GM21576 (cell line): Measurements from ENCODE around the gene CCDC188.

Experiments used
- ATAC-seq: cut with Tn5 transposase; IDR thresholded peaks from one replicate; pipeline ENCODE4 v1.9.1; 2021; ENCODE audit warnings: mild to moderate bottlenecking, moderate library complexity; ENCODE audit not compliant: unreplicated experiment

Gene CCDC188

DNA sequence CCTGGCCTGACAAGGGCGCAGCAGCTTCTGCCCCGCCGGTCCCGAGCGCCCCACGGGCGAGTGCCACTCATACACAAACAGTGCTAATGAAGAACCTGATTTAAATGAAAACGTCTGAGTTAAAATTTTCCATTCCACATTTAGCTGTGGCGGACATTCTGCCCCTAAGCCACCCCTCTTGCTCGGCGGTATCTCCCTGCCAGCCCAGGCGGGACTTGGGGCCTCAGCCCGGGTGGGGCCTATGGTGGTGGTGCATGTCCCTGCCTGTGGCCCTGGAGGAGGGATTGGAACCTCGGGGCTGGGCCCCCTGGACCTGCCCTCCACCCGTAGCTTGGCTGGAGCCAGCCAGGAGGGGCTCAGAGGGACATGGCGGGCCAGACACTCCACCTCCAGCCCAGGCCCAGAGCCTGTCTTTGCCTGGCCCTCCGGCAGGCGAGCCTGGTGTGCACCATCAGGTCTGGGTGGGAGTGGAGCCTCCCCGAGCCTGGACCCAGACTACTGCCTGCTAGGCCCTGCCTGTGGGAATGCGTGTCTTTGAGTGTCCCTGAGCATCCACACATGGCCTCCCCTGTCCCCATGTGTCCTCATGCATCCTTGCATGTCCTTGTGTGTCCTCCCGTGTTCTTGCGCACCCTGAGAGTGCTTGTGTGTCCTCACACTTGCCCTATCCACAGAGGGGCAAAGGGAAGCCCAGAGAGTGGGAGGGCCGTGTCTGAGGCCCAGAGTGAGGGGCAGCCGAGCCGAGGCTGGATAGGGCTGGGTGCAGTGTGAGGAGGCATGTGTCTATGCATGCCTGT is 14.9 kb downstream of the CCDC188 start:
- ATAC-seq: no peak

- ATAC-seq: no peak
Observed at GRCh38 chr22:20135265-20135664, 15.6 kb downstream of the CCDC188 start.

DNA sequence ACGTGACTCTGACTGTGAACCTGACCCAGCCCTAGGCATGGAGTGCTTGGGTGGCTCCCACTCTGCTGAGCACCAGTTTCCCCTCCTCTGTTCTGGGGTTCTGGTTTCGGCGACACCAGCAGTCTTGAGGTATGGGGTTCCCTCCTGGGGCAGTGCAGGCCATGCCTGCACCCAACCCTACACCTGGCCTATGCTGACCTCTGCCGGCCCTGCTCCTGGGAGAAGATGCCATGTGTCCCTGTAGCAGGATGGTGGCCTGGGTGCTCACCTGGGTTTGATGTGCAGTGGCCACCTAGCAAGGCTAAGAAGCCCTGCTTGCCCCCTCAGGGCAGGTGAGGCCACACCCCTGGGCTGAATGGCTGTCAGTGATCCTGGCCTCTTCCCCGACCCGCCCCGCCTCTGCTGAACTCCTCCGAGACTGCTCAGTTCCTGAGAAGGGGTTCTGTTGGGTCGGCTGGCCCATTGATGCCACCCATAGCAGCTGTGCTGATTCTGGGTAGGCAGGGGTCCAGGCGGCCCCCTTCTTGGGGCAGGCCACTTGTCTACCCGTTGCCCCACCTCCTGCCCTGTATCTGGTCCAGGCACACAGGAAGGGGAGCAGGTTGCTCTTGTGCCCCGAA is 16.8 kb downstream of the CCDC188 start:
- ATAC-seq: no peak

DNA sequence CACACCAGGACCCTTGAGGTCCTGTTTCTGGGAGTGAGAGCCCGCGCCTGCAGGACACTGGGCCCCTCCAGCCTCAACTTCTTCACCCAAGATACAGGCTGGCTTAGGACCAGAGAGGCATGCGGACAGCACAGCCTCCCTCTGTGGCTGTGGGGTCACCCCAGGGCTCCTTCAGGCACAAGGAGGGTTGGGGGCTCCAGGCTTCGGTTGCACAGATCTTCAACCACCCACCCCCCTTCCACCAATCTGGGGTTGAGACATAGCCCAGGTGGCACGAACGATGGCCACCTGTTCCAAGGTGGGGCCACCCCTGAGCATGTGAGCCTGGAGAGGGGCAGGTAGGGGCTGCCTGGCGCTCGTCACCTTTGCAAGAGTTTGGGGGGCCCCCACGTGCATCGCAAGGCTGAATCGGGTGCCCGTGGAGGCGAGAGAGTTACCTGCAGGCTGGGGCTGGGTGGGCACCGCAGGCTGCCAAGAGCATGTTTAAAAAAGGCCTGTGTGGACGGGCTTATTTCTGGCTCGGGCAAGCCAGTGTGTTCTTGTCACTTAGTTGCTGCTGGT is 18.1 kb downstream of the CCDC188 start:
- ATAC-seq: no peak

GRCh38 chr22:20131859-20132685 is 18.8 kb downstream of the CCDC188 start:
- ATAC-seq: no peak

DNA sequence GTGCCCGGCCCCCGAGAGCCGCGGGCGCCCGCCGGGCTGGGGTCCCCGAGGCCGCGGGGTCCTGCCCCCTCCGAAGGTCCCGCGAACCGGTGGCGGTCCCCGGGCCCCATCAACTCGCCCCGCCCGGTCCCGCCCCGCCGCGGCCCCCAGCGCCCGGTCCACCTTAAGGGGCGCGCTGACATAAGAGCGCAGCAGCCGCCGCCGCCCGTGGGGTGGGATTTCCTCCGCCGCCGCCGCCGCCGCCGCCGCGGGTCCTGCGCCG is 19.3 kb downstream of the CCDC188 start, which contains the start of gene ZDHHC8:
Gene ZDHHC8 (plus strand): TSS at position 208 of the 262 bp plus-strand sequence. CDS start 144 bp downstream, outside the sequence.
- peak; percentile 30 for ATAC-seq

DNA sequence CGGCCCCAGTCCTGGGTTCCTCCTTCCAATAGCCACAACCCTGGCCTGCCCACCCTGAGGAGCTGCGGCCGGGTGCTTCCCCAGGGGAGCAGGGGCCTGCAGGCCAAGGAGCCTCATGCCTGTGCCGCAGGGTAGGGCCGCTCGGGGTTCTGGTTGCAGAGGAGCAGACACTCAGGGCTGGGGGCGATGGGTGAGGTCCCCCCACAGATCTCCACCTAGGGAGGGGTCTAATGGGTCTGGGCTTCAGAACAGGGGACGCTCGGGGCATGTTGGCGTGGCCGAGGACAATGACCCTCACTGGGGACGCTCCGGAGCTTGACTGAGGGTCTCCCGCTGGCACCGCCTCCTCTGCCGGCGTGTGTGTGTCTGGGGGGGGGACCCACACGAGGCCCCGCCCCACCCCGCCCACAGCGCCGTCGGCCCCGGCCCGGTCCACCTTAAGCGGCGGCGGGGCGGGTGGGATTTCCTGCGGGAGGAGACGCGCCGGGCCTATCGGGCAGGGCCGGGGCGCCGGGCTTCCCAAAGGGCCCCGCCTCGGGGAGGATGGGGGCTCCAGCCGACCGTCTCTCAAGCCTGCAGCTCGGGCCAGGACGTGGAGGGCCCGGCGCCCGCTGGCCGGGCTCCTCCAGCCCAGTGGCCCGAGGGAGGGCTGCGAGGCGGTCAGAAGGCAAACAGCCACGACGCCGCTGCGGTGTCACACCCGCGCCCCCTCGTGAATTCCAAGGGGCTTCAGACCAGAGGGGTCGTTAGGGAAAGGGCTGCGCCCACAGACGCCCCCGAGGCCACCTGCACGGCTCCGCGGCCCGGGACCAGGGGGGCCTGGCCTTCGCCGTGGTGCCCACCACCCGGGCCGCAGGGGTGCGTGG is 19.9 kb downstream of the CCDC188 start:
- peak; percentile 47 for ATAC-seq

DNA sequence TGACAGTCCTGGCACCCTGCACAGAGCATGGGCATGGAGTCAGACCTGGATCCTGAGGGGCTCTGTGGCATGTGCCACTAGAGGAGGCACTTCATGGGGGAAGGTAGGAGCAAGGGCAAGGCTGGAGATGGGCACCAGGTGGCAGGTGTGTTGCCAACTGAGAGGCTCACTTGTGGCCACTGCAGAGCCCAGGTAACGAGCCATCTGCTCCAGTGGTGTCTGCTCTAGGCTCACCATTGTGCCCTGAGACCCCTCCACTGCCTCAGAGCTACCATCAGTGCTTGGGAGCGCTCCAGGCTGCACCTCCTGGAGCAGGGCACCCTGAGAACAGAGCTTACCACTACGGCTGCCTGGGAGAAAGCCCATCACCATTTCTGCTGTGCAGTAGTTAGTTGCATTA is 20.5 kb downstream of the CCDC188 start:
- no peak for ATAC-seq

DNA sequence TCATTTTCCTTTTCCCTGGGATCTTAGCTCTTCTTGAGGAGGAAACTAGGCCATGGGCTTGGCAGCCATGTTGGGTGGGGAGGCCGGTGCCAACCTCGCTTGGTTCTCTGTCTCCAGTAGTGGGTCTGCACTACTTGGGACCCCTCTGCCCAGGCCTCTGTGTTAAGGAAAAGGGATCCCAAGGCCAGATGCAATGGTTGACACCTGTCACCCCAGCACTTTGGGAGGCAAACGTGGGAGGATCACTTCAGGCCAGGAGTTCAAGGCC is 21.2 kb downstream of the CCDC188 start:
- ATAC-seq: no peak

DNA sequence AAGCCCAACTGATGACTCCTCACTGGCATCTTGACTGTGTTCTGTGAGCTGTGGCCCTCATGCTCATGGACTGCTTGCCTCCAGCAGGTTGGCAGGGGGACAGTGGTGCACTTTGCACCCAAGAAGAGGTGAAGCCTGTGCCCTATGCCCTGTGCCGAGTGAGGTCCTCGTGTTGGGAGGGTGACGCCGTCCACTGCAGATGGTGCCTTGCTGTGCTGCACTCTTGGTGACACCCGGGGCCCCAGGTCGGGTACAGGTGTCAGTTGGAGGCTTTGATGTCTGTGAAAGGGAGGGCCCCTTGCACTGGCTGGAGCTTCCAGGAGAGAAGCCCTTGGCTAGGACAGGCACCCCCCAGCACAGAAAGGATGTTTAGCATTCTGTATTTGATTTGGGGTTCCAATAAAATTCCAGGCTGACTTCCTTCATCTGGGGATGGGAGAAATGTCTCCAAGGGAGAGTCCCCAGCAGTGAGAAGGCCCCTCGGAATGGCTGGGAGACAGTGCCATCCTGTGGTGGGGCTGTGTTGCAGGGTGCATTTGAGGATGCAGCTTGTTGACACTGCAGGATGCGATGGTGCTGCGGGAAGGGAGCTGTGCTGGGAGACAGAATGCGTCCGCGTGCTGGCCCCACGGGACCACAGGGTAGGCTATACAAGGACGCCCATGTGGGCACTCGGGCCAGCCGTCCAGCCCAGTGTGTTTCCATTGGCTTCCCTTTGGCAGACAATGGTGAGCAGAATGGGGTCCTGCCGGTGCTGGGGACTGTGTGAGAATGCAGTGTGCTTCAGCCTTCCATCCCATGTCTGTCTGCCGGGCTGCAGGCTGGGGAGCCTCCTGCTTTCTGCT is 21.7 kb downstream of the CCDC188 start:
- ATAC-seq: no peak

DNA sequence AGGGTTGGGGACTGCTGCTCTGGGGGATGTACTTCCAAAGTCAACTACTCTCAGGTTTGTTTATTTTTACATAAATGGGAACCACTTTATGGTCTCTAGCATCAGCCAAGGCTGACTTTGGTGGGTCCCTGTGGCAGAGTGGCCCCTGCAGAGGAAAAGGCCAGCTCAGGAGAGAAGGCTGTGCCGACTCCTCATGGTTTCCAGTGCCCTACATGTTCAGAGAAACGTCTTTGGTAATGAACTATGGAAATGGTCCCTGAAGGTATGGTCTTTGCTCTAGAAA is 22.3 kb downstream of the CCDC188 start:
- no peak for ATAC-seq

GRCh38 chr22:20127869-20128618 is 22.8 kb downstream of the CCDC188 start:
- no peak for ATAC-seq

DNA sequence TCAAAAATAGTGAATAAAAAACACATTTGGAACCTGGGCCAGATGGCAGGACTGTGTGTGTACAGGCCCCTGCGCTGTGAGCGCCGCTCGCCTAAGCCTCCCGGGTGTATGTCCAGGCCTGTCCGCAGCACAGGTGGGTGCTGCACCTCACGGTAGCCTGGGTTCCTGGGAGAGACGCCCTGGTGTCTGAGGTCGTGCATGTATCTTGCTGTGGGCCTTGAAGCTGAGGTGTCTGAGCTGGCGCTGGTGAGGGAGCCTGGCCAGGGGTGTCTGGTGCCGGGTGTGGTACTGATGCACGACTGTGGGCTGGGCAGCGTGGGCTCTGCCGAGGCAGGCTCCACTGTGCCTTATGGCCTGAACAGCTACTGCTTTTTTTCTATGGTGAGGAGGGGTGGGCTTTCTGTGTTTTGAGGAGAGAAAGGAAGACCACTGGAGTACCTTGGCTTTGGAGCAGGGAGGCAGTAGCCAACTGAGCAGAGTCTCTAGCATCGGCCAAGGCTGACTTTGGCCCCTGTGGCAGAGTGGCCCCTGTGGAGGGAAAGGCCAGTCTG is 23.5 kb downstream of the CCDC188 start:
- no peak for ATAC-seq

GRCh38 chr22:20126284-20127029 is 24.4 kb downstream of the CCDC188 start:
- ATAC-seq: no peak

- no peak for ATAC-seq
Observed at GRCh38 chr22:20125201-20126174, 25.4 kb downstream of the CCDC188 start.

GRCh38 chr22:20124083-20124787 is 26.6 kb downstream of the CCDC188 start:
- ATAC-seq: no peak
